ENCODE measurements around the gene ANXA2R.

DNA sequence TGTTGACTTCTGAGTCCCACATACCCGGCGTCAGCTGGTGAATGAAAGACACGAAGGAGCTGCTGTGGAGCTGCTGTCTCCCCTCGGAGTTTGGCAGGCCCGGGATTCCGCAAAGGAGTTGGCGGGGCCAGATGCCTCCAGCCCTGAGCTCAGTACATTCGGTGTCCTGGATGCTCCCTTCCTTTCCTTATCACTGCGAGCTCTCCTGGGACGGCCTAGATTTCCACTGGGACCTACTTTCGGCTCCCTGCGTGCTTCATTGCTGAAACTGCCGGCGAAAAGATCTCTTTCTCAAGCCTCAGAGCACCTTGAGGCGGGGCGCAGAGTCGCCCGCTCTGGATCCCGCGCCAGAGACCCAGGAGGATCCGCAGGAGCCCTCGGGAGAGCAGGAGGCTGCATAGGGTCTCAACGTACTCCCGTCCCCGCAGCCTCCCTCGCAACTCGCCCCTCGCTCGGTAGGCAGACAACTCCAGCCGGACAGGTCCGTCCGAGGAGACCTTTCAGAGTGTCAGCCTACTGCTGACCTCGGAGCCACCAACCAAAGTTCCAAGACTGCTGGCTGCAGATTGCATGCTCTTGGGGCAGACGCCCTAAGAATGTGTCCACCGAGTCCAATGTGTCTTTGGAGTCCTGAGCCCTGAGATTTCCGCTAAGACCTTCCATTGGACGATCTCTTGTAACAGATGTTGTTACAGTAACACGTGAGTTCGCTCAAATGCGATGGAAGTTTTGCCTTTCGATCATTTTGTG is 6.1 kb downstream of the ANXA2R start:
- TF ChIP-seq, protein P1, sequence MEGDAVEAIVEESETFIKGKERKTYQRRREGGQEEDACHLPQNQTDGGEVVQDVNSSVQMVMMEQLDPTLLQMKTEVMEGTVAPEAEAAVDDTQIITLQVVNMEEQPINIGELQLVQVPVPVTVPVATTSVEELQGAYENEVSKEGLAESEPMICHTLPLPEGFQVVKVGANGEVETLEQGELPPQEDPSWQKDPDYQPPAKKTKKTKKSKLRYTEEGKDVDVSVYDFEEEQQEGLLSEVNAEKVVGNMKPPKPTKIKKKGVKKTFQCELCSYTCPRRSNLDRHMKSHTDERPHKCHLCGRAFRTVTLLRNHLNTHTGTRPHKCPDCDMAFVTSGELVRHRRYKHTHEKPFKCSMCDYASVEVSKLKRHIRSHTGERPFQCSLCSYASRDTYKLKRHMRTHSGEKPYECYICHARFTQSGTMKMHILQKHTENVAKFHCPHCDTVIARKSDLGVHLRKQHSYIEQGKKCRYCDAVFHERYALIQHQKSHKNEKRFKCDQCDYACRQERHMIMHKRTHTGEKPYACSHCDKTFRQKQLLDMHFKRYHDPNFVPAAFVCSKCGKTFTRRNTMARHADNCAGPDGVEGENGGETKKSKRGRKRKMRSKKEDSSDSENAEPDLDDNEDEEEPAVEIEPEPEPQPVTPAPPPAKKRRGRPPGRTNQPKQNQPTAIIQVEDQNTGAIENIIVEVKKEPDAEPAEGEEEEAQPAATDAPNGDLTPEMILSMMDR (IDR thresholded peaks at IDR 0.05), result no peak
- TF ChIP-seq POLR2A (IDR thresholded peaks at IDR 0.05), result no peak
- TF ChIP-seq POLR2AphosphoS5 (IDR thresholded peaks at IDR 0.05), result no peak
